ENCODE data around the gene GRIK4. TPM values are rescaled to one million over a fixed set of nuclear protein-coding genes. Genes with fewer than 3 reads are reported as not detected.
A peak's percentile ranks its signal among the peaks of the same experiment; 100 is the strongest.

GRIK4 gene
- total RNA-seq, 1 donor from 2014 or later, result 0.89 TPM

GRCh38 chr11:120587299-120587698 is 75.8 kb downstream of the GRIK4 start:
- H3K27ac Mint-ChIP-seq (ENCODE audit: unreplicated experiment), result no peak overlapping the region
- H3K27me3 Mint-ChIP-seq (ENCODE audit: low read depth), result peaks cover 11% of the 10 kb centered on the region
- DNase-seq (ENCODE audit: low read depth, low spot score), result no peak
- H3K9me3 Mint-ChIP-seq, result peaks cover 13% of the 10 kb centered on the region
- H3K4me3 Mint-ChIP-seq, result no peak overlapping the region
- no peak for TF ChIP-seq CTCF (conservative IDR thresholded peaks at IDR 0.05)
- peaks cover 11% of the 10 kb centered on the region for H3K4me1 Mint-ChIP-seq
- H3K36me3 Mint-ChIP-seq (ENCODE audit: low read depth), result no peaks in the 10 kb centered on the region

- H3K9me3 Mint-ChIP-seq, result no peaks in the 10 kb centered on the region
- H3K36me3 Mint-ChIP-seq (ENCODE audit: low read depth), result no peaks in the 10 kb centered on the region
- DNase-seq (ENCODE audit: low read depth, low spot score), result no peak
- H3K27me3 Mint-ChIP-seq (ENCODE audit: low read depth), result peaks cover 20% of the 10 kb centered on the region
- peaks cover 13% of the 10 kb centered on the region for H3K4me1 Mint-ChIP-seq
- no peak overlapping the region for H3K4me3 Mint-ChIP-seq
- no peak for TF ChIP-seq CTCF (conservative IDR thresholded peaks at IDR 0.05)
- H3K27ac Mint-ChIP-seq (ENCODE audit: unreplicated experiment), result no peak overlapping the region
Observed at GRCh38 chr11:120589376-120589775, 77.8 kb downstream of the GRIK4 start.

- Mint-ChIP-seq H3K4me3 (no peak overlapping the region), H3K4me1 (peaks cover 13% of the 10 kb centered on the region), H3K27ac (ENCODE audit: unreplicated experiment) (no peak overlapping the region), H3K9me3 (no peaks in the 10 kb centered on the region), H3K36me3 (ENCODE audit: low read depth) (no peaks in the 10 kb centered on the region), H3K27me3 (ENCODE audit: low read depth) (peaks cover 20% of the 10 kb centered on the region)
- TF ChIP-seq CTCF (conservative IDR thresholded peaks at IDR 0.05), result no peak
- DNase-seq (ENCODE audit: low read depth, low spot score), result no peak
Observed at GRCh38 chr11:120590472-120590871, 78.9 kb downstream of the GRIK4 start.

GRCh38 chr11:120594746-120595145 is 83.2 kb downstream of the GRIK4 start:
- Mint-ChIP-seq H3K36me3 (ENCODE audit: low read depth) (no peaks in the 10 kb centered on the region), H3K4me3 (no peak overlapping the region), H3K4me1 (peaks cover 13% of the 10 kb centered on the region), H3K9me3 (no peaks in the 10 kb centered on the region), H3K27me3 (ENCODE audit: low read depth) (peaks cover 16% of the 10 kb centered on the region), H3K27ac (ENCODE audit: unreplicated experiment) (no peak overlapping the region)
- no peak for DNase-seq (ENCODE audit: low read depth, low spot score)
- TF ChIP-seq CTCF (conservative IDR thresholded peaks at IDR 0.05), result no peak

GRCh38 chr11:120595557-120595956 is 84.0 kb downstream of the GRIK4 start:
- Mint-ChIP-seq H3K4me1 (peaks cover 13% of the 10 kb centered on the region), H3K36me3 (ENCODE audit: low read depth) (no peaks in the 10 kb centered on the region), H3K4me3 (no peak overlapping the region), H3K27me3 (ENCODE audit: low read depth) (peaks cover 14% of the 10 kb centered on the region), H3K27ac (ENCODE audit: unreplicated experiment) (peak overlapping the region; percentile 59), H3K9me3 (no peaks in the 10 kb centered on the region)
- no peak for TF ChIP-seq CTCF (conservative IDR thresholded peaks at IDR 0.05)
- DNase-seq (ENCODE audit: low read depth, low spot score), result no peak
